Measurements from ENCODE around the gene GAPDH.

- no peak for TF ChIP-seq CTCF (conservative IDR thresholded peaks at IDR 0.05 in 1 of 2, IDR thresholded peaks at IDR 0.05 in 1 of 2; ENCODE audit: low read depth in 1 of 2, low read length in 2 of 2)
- no peak for TF ChIP-seq EZH2 (IDR thresholded peaks at IDR 0.05; ENCODE audit: low read length, missing control alignments)
Measured at GRCh38 chr12:6539314-6539682, 5.0 kb downstream of the GAPDH start.

Measured in fibroblast of lung (primary cell).